T-helper 2 cell treated with Interferon-gamma antibody and Interleukin-4, amounts not matched to agents 100 ng/mL and 5 ng/mL, for 36 hours (primary cell): ENCODE results near the gene C21orf91. TPM values are rescaled to one million over a fixed set of nuclear protein-coding genes. Genes with fewer than 3 reads are reported as not detected.

ENCODE experiments used
- intact Hi-C: fragments of 100-400 bp; cut with micrococcal nuclease; formaldehyde crosslinking; loops from one replicate; pipeline ENCODE4 v1.15.1; 2023
- total RNA-seq: library from RNA; stranded (reverse); gene quantifications from 2 replicates; pipeline ENCODE4 v1.2.3, GENCODE V29; 2022

Gene C21orf91
- total RNA-seq, 1 donor from 2014 or later = 45.6 TPM

DNA sequence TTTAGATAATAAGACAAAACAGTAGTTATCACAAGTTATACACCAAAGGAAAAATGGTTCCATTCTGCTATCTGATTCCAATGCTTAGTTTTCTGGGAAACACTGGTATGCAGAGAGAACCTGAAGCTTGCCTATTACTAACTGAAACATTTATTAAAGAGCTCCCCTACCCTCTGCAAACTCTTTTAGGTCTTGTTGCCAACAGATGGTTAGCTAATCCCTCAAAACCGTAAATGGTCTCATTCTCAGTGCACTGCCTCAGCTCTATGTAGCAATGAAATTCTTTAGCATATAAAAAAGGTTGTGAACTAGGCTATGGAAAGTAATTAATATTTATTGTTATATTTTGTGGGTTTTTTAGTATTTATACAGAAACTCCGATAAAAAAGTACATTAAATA, 20.4 kb downstream of the C21orf91 start:
- intact Hi-C loops = no loop called here

DNA sequence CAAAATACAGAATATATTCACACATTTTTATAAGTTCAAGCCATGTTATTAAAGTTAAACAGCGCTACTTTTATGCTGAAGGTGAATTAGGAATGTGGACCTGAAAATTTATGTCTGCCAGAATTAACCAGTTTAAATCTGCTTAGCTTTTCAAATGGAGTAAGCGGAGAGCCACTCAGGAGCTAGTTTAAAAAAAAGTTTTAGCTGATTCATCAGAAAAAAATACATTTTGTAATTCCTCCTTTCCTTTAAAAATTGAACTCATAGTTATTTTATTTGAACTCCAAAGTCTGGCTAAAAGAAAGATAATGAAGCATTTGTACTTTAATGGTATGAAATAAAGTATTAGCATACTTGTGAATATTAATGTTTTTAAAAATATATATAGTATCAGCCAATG, 21.2 kb downstream of the C21orf91 start:
- intact Hi-C loops = no loop called here

DNA sequence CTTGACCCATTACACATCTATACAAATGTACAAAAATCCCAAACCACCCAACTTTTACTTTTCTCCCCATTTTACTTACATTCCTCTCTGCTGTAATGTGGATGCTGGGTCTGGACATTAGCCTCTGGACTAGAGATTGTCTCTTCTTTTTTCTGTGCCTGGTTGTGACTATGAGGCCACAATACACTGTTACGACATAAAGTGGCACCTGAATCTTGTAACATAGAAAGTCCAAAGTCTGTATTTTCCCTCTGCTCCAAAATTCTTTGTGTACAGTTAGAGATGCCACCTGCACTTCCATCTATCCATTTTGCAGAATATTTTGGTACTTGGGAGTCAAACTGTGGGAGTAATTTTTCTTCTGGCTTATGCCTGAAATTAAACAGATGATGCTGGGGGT, 22.7 kb downstream of the C21orf91 start:
- intact Hi-C loops = no loop called here

DNA sequence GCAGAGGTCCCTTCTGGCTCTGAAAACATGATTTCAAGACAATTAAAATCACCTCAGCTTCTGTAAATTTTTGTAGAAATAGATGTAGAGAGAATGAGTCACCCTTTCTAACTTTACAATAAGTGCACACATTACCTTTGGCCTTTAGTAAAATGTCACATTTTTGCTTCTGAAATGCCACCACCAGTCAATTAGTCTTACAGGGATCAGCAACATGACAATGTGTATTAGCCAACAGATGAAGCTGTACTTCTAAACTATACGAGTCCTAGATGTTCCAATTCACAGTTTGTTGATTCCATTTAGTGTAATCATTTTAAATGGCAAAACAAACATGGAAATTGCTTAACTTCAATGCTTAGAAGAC, 23.1 kb downstream of the C21orf91 start:
- intact Hi-C loops = no loop called here

DNA sequence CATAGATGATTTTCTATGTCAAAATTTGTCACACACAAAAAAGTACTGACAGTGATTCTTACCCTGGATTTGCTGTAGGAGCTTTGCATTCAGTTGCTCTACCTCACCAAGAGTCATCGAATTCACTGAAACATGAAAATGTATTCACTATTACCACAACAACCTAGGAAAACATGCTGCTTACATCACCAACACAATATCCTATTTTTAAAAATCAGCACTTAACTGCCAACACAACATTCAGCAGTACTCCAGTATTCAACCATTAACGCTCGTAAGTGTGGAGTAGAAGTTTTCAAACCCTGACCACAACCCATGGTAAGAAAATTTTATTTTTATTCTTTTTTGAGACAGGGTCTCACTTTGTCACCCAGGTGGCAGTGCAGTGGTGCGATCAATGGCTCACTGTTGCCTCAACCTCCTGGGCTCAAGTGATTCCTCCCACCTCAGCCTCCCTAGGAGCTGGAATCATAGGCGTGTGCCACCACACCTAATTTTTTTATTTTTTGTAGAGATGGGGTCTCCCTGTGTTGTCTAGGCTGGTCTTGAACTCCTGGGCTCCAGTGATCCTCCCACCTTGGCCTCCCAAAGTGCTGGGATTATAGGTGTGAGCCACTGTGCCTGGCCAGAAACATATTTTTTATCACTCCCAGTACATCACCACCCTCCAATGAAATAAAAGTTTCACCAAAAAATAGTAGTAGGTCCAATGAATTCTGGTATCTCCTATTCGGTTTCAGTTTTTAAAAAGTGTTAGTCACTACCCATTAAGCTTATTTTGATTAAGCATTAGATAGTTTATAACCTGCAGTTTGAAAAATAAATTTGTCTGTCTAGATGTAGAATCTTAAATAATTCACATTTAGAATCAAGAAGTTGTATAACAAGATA, 23.8 kb downstream of the C21orf91 start:
- intact Hi-C loops = loop anchor here (2.0 kb wide), 1 partner anchor 23 kb away; the partner anchor contains the start of gene C21orf91

DNA sequence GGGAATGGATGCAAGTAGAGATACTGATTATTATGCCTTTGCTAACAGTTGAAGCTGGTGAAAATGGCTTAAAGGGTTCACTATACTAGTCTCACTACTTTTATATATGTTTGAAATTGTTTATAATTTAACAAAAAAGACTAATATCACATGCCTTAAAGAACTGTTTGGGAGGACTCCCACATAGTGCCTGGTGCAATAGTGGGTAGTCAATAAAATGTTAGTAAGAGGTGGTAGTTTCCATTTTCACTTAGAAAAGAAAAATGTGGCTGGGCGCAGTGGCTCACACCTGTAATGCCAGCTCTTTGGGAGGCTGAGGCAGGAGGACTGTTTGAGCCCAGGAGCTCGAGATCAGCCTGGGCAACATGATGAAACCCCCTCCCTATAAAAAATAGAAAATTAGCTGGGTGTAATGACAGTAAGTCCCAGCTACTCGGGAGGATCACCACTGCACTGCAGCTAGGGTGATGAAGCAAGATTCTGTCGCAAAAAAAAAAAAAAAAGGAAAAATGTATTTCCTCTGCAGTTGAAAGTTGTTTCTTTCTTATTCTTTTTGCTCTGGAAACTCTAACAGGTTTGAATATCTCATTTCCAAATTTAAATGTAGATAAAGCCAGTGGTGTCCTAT, 24.5 kb downstream of the C21orf91 start:
- intact Hi-C loops = loop anchor here (2.0 kb wide), 1 partner anchor 24 kb away; the partner anchor contains the start of gene C21orf91

DNA sequence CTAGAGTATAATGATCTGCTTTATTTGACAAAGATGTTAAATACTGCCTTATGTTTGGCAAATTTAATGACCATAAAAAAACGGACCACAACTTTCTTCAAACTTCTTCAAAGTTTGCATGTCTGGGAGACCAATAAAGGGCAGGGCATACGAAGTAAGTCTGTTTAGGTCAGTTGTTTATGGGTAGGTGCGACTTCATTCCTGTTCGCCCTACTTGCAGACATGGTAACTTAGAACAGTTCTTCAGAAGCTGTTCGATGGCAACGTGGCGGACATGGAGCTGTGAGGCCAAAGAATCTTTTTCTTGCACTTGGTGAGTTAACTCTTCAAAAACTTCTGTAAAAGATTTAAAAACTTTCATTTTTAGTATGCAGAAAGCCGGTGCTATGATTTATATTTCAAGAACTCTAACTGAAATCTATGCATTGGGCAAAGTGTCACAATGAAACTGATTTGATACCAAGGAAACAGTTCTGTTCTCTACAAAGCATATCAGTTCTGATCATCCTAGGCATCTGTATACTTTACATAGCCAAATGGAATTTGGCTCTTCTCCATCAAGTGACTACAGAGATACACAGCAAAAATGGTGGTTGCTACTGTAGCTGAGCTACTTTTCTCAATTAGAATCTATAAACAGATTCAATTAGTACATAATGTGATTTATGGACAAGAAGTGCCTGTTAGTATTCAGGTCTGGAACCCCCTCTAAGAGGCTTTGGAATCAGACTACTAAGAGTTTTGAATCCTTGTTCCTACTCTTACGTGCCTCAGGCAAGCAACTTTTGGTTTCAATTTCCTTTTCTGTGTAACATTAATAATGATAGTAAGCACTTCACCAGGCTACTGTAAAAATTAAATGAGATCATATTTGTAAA, 25.7 kb downstream of the C21orf91 start:
- intact Hi-C loops = loop anchor here (2.0 kb wide), 1 partner anchor 25 kb away; the partner anchor contains the start of gene C21orf91

DNA sequence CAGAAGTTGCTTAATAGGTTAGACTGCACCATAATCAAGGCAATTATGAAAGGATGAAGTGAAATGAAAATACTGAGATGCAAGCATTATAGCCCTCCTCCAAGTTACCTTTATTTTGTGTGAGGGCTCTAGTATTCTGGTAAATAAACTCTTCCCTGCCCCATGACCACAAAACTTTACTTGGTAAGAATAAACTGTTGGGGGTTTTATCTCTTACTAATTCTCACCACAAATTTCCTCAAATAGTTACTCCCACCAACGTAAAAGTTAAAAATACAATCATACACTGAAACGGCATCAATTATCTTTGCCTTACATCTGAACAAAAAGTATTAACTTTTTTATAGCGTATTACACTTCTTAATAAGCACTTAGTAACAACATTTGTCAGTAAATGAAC, 29.5 kb downstream of the C21orf91 start:
- intact Hi-C loops = loop anchor here (1.0 kb wide), 1 partner anchor 31 kb away; no protein-coding TSS in a partner anchor

DNA sequence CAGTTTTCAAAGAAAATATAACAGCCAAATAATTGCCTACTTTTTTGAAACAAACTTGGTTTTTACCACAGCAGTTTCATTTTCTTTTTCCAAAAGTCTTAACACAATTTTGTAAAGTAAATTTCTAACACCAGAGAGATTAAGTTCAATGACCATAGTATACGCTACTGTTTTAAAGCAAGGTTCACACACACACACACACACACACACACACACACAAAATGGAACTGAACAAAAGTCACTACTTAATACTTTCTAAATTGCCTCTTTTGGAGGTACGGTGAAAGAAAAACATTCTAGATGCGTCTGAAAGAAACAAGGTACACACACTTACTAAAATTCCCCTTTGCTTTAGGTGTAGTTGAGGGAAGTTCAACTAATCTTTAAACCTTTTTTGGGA, 30.1 kb downstream of the C21orf91 start:
- intact Hi-C loops = loop anchor here (1.0 kb wide), 1 partner anchor 31 kb away; no protein-coding TSS in a partner anchor

DNA sequence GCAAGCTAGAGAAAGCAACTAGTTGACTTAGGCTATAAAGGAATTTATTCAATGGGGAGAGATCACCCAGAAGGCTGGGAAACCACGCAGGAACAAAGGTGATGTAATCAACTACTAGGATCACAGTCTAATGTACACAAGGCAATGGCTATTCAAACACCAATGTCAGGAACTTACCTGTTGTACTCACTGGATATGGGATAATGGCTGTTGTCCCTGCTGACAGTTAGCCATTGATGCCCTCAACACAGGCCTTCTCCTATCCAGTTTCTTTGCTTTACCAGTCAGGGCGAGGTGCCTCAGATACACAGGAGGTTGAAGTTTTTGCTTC, 32.3 kb downstream of the C21orf91 start:
- intact Hi-C loops = no loop called here

DNA sequence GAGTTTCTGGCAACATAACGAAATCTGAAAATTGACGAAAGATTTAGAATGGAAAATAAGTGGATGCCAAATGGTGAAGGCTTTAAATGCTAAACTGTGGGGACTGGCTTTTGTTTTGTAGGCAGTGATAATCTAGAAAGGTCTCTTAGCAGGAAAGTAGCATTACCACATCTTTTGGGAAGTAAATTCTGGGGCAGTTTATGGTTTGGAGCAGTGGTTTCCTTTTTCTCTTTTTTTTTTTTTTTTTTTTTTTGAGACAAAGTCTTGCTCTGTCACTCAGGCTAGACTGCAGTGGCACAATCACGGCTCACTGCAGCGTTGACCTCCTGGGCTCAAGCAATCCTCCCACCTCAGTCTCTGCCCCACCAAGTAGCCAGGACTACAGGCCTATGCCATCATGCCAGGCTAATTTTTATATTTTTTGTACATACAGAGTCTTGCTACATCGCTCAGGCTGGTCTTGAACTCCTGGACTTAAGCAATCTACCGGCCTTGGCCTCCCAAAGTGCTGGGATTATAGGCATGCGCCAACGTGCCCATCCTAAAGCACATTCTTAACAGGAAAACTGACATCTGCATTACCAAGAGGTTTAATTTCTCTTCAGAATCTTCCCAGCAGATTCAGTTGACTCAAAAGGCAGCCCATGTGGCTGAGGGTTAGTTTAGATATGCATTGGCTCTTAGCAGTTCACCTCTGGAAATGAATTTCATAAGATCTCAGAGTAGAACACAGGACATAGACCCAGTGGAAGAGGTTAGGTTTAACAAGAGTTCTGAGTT, 32.9 kb downstream of the C21orf91 start:
- intact Hi-C loops = no loop called here

DNA sequence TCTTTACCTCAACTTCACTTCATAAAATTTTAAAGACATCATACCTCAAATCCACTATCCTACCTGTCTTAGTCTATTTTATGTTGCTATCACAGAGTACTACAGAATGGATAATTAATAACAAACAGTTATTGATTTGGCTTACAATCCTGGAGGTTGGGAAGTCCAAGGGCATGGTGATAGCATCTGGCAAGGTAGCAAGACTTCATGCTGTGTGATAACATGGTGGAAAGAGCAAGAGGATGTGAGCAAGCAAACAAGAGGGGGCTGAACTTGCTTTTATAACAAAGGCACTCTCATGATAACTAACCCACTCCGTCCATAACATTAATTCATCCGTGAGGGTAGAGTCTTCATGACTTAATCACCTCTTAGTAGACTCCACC, 33.8 kb downstream of the C21orf91 start:
- intact Hi-C loops = loop anchor here (2.0 kb wide), 1 partner anchor 175 kb away; no protein-coding TSS in a partner anchor

DNA sequence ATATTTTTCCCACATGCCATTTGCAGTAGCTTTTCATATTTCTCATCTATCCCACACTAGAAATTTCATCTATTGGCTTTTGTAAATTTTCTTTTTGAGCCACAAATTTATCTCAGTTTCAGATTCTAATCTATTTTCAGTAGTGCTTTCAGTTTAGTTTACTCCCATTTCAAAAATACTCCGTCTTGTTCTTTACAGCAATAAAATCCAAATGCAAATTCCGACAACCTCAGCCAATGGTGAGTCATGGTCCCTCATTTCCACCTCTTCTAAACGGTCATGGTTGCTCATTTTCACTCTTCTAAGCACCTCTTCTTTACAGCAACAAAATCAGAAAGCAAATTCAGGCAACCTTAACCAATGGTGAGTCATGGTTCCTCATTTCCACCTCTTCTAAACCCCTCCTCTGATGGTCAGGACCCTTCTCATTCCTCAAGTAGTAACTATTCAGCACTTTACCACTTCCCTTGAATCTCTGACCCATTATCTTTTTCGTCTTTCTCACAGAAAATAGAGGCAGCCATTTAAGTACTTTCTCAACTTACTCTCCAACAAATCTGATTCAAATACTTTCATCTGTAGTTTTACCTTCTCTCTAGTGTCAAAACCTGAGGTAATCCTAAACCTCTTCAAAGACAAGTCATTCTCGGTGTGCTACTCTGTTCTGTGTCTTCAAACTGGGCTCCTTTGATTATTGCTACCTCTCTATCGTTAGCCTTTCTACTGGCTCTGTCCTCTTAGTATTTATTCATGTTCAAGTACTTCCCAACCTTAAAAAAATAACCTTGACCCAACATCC, 34.4 kb downstream of the C21orf91 start:
- intact Hi-C loops = loop anchor here (1.0 to 5.0 kb wide), 4 partner anchors 34 to 174 kb away; partner anchors contain the start of gene C21orf91

DNA sequence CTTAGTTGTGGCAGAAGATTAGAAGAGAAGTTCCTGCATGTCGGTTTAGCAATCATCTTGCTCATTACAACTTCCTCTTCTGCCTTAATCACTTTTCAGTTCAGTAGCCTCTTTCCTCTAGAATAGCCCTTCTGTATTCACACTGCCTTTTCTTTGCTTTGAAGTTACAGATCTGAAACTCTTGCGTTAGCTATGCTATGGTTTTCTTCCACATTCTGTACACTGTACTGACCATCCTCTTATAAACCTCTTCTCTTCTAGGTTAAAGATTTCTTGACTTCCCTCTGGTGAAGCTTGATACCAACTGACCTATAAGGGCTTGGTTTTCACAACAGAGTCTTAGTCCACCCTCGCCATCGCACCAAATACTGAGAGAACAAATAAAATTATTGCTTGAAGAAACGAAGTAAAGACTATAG, 35.0 kb downstream of the C21orf91 start:
- intact Hi-C loops = loop anchor here (1.0 to 5.0 kb wide), 4 partner anchors 35 to 173 kb away; partner anchors contain the start of gene C21orf91

DNA sequence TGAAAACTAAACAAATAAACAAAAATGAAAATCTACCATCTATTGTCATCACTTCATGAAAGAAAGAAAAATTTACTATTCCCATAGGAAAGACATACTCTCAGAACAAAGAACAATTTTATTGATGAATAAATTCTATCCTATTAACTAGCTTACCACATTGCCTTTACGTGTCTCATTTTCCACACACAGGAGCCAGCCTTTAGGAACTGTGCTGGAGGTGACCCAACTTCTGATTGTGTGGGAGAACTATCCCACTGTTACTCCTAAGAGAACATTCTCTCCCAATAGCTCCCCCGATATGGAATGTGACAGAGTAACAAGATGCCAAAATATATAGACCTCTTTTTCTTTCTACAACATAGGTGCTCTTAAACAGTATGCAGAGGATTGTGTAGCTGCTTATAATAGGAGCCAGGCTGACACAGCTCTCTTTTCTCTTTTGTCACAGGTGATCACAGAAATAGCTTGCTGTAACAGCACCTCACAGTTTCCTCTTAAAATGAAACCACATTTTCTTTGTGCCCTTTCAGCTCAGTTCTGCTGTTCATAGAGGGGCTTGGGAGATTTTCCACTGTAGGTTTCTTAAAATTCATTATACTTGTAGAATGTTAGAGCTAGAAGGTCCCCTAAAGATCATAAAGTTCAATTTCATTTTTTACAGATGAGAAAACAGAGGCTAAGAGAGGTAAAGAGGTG, 35.5 kb downstream of the C21orf91 start:
- intact Hi-C loops = loop anchor here (1.0 to 5.0 kb wide), 4 partner anchors 36 to 173 kb away; partner anchors contain the start of gene C21orf91

DNA sequence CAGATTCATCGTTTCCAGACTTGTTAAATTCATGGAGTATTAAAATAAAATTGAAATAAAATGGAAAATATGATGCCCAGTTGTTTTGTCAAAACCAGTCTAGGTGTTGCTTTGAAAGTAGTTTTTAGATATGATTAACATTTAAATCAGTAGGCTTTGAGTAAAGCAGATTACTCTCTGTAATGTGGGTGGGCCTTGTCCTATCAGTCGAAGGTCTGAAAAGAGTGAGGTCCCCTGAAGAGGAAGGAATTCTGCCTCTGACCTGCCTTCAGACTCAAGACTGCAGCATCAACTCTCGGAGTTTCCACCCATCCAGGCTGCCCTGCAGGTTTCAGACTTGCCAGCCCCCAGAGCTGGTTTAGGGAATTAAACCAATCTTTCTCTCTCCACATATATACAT, 36.2 kb downstream of the C21orf91 start:
- intact Hi-C loops = loop anchor here (5.0 kb wide), 1 partner anchor 91 kb away; no protein-coding TSS in a partner anchor

DNA sequence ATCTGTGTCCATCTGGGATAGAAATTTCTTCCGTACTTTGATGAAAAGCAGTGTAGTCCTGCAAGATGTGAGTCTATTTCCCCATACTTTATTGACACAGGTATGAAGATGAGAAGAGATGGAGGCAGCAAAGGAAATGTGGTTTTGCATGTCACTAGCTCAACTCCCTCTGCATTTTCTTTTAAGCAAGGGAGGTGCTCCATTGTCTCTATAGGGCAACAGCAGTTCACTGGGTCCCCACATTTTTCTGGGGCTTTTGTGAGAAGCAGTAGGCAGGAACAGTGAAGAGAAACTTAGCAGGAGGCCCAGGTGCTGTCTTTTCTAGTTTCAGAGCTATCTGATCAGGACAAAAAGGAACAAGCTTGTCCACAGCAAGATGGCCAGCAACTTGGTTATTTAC, 37.1 kb downstream of the C21orf91 start:
- intact Hi-C loops = loop anchor here (5.0 kb wide), 1 partner anchor 90 kb away; no protein-coding TSS in a partner anchor

DNA sequence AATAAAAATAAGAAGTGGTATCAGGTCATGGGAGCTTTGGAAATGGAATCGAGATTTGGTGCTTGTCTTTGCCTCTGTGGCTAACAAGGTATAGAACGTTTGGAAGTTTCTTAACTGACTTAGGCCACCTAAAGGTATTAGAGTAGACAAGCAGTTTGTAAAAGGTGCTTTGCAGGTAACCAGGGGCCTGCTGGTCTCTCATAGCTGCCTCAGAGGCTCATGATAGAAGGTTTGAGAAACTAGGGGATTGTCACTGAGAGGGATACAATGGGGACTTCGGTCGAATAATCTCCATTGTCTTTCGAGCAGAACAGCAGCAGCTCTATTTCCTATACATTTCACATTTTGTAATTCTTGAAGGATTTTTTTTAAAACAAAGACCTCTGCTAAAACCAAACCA, 37.6 kb downstream of the C21orf91 start:
- intact Hi-C loops = loop anchor here (5.0 kb wide), 1 partner anchor 89 kb away; no protein-coding TSS in a partner anchor

DNA sequence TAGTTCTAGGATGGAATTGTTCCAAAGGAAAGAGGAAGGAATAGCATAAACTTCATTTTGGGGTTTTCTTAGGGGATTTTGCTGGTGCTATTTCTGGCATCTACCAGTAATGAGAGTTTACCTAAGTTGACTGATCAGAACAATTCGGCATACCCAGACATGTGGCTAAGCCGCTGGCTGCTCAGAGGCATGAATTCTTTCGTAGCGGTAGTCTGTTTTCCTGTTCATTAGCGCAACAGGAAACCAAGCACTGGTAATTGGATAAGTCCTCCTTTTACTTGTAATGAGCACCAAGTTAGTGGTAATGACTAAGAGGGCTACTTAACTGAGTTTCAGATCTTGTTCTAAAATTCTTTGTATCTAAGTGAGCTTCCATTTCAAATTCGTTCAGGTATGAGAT, 38.6 kb downstream of the C21orf91 start:
- intact Hi-C loops = loop anchor here (5.0 kb wide), 1 partner anchor 88 kb away; no protein-coding TSS in a partner anchor
